PC-9 (cell line): ENCODE results near the gene LSR. TPM values are rescaled to one million over a fixed set of nuclear protein-coding genes. Genes with fewer than 3 reads are reported as not detected.

ENCODE experiments used
- Bru-seq: library from RNA; stranded (reverse); fragments of 400-500 nt; gene quantifications from one replicate; lab custom pipeline; 2021; lab: Mats Ljungman, UMichigan
- BruChase-seq, 2 experiments: library from RNA; stranded (reverse); fragments of 400-500 nt; gene quantifications; one replicate each; lab custom pipeline; 2021; lab: Mats Ljungman, UMichigan
- BruUV-seq: library from RNA; stranded (reverse); fragments of 400-500 nt; replicated peaks from 2 replicates; lab custom pipeline; 2021; lab: Mats Ljungman, UMichigan
- CTCF ChIA-PET: fragments of 300-600 bp; sonication (Branson Sonifier 250); formaldehyde crosslinking; loops from one replicate; lab custom pipeline; 2022; ENCODE audit warnings: antibody characterized with exemption; lab: Charles Lee
- POLR2A ChIA-PET: fragments of 300-600 bp; sonication (Branson Sonifier 250); formaldehyde crosslinking; loops from one replicate; lab custom pipeline; 2022; ENCODE audit warnings: antibody characterized with exemption; ENCODE audit not compliant: unreplicated experiment; lab: Charles Lee
- DNase-seq, 2 experiments: peaks; one replicate each; pipeline versions ENCODE4 v3.0.0 to v3.0.0-alpha.2; 2015 to 2022; ENCODE audit warnings: mixed read lengths in 1 of 2
- H2AFZ ChIP-seq: fragments of 200-600 bp; sonication (generic); 2 replicates; pipeline ENCODE4 v1.8.1; 2017; ENCODE audit warnings: antibody characterized with exemption
- H3F3A ChIP-seq: fragments of 200-600 bp; sonication (generic); 2 replicates; pipeline ENCODE4 v1.8.1; 2017; ENCODE audit warnings: antibody characterized with exemption, mild to moderate bottlenecking, low read depth; ENCODE audit not compliant: insufficient read depth
- H3K27ac ChIP-seq: fragments of 200-600 bp; sonication (generic); 2 replicates; pipeline ENCODE4 v1.6.1; 2016; ENCODE audit warnings: mixed run types
- H3K27me3 ChIP-seq: fragments of 200-600 bp; sonication (generic); 2 replicates; pipeline ENCODE4 v1.6.1; 2016; ENCODE audit warnings: low read depth, mixed run types; ENCODE audit not compliant: insufficient read depth
- H3K36me3 ChIP-seq: fragments of 200-600 bp; sonication (generic); 2 replicates; pipeline ENCODE4 v1.6.1; 2016; ENCODE audit warnings: low read depth, mixed run types
- H3K4me1 ChIP-seq: fragments of 200-600 bp; sonication (generic); replicated peaks from 2 replicates; pipeline ENCODE4 v1.6.1; 2016; ENCODE audit warnings: mixed run types; ENCODE audit not compliant: insufficient read depth
- H3K4me2 ChIP-seq: fragments of 200-600 bp; sonication (generic); 2 replicates; pipeline ENCODE4 v1.6.1; 2017; ENCODE audit warnings: mixed run types
- H3K4me3 ChIP-seq: fragments of 200-600 bp; sonication (generic); 2 replicates; pipeline ENCODE4 v1.6.1; 2016; ENCODE audit warnings: mixed run types
- H3K79me2 ChIP-seq: fragments of 200-600 bp; sonication (generic); 2 replicates; pipeline ENCODE4 v1.6.1; 2017; ENCODE audit warnings: low read depth, mixed run types
- H3K9me2 ChIP-seq: fragments of 200-600 bp; sonication (generic); 2 replicates; pipeline ENCODE4 v1.8.1; 2017; ENCODE audit warnings: mild to moderate bottlenecking; ENCODE audit not compliant: insufficient read depth
- H3K9me3 ChIP-seq: fragments of 200-600 bp; sonication (generic); 2 replicates; pipeline ENCODE4 v1.8.1; 2016; ENCODE audit warnings: low read depth; ENCODE audit not compliant: insufficient read depth
- H4K20me1 ChIP-seq: fragments of 200-600 bp; sonication (generic); 2 replicates; pipeline ENCODE4 v1.8.1; 2017; ENCODE audit not compliant: insufficient read depth
- EZH2 ChIP-seq: fragments of 200-600 bp; sonication (generic); IDR thresholded peaks from 2 replicates; pipeline ENCODE4 v1.8.0; 2017; ENCODE audit warnings: antibody characterized with exemption, low read depth
- intact Hi-C: fragments of 100-400 bp; cut with micrococcal nuclease; formaldehyde crosslinking; loops from one replicate; pipeline ENCODE4 v1.10.0; 2022; ENCODE audit not compliant: unreplicated experiment
- long read RNA-seq: library from polyadenylated mRNA; stranded (forward); transcript quantifications from one replicate; pipeline ENCODE4 v2.0.0, GENCODE V29; 2022
- total RNA-seq: library from RNA; stranded (reverse); gene quantifications from 2 replicates; pipeline ENCODE4 v1.2.3, GENCODE V29; 2021
- TF ChIP-seq, protein P1 (sequence below): fragments of 200-600 bp; sonication (generic); conservative IDR thresholded peaks from 2 replicates; pipeline ENCODE4 v1.6.1; 2017; ENCODE audit warnings: mixed run types, antibody characterized with exemption, mild to moderate bottlenecking, moderate library complexity

The LSR gene, protein sequence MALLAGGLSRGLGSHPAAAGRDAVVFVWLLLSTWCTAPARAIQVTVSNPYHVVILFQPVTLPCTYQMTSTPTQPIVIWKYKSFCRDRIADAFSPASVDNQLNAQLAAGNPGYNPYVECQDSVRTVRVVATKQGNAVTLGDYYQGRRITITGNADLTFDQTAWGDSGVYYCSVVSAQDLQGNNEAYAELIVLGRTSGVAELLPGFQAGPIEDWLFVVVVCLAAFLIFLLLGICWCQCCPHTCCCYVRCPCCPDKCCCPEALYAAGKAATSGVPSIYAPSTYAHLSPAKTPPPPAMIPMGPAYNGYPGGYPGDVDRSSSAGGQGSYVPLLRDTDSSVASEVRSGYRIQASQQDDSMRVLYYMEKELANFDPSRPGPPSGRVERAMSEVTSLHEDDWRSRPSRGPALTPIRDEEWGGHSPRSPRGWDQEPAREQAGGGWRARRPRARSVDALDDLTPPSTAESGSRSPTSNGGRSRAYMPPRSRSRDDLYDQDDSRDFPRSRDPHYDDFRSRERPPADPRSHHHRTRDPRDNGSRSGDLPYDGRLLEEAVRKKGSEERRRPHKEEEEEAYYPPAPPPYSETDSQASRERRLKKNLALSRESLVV
- total RNA-seq (131 and 145 TPM in 2 replicates), Bru-seq, nascent RNA (percentile 83 among the genes with signal in this experiment), BruChase-seq, experiment 1, labeled RNA remaining after a 2-hour chase (percentile 80 among the genes with signal in this experiment), BruChase-seq, experiment 2, labeled RNA remaining after a 6-hour chase (percentile 91 among the genes with signal in this experiment)
- long read RNA-seq, transcript LSR-212 (9 exons, 2,480 nt), result minor isoform, 17 of 379 reads
- long read RNA-seq, transcript LSR-214 (10 exons, 2,274 nt), result minor isoform, 18 of 379 reads
- long read RNA-seq, transcript LSR-203 (8 exons, 1,963 nt), result major isoform, 117 of 379 reads
- long read RNA-seq, transcript LSR-202 (9 exons, 2,105 nt), result minor isoform, 89 of 379 reads
- long read RNA-seq, partial matches to known transcripts, result 72 of 379 reads
- long read RNA-seq, other reads (novel, unspliced or antisense), result 61 of 379 reads

DNA sequence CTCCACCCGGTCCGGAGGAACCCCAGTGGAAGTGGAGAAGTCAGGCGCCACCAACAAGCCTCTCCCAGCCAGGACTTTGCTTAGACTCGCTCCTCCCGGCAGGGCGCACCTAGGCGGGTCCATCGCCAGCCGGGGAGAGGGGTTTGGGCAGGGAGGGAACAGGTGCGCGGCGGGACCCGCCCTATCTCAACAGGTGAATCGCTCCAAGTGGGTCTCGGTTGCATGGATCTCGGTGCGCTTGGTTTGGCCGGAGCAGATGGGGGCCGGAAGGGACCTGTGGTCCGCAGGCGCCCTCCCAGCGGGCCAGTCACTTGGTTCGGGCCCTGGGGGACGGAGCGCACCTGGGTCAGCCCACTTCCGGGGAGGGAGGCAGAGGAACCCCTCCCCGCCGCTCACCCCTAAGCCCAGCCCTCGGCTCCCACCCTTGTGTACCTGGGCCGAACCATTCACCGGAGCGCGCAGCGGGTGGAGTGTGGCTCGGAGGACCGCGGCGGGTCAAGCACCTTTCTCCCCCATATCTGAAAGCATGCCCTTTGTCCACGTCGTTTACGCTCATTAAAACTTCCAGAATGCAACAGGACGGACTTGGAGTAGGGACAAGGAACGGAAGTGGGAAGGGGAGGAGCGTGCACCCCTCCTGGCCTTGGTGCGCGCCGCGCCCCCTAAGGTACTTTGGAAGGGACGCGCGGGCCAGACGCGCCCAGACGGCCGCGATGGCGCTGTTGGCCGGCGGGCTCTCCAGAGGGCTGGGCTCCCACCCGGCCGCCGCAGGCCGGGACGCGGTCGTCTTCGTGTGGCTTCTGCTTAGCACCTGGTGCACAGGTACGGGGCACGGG, at the start of gene LSR:
Gene LSR (plus strand): TSS at position 693 of the 836 bp plus-strand sequence. CDS start 21 bp downstream, at position 714.
- Histone ChIP-seq H3K27me3 (no peaks in the 10 kb centered on the region), H3K9me3 (no peaks in the 10 kb centered on the region), H3K79me2 (peaks cover 44% of the 10 kb centered on the region), H2AFZ (peak within 1 kb of the TSS; percentile 55), H3K4me1 (peaks cover 27% of the 10 kb centered on the region), H3K36me3 (peaks cover 15% of the 10 kb centered on the region), H4K20me1 (peaks cover 15% of the 10 kb centered on the region), H3K27ac (peak within 1 kb of the TSS; percentile 95), H3K4me3 (peak within 1 kb of the TSS; percentile 89), H3K4me2 (peak within 1 kb of the TSS; percentile 94), H3F3A (peaks cover 24% of the 10 kb centered on the region), H3K9me2 (no peaks in the 10 kb centered on the region)
- DNase-seq, result peak; percentile 84 to 95
- no peak for TF ChIP-seq EZH2
- TF ChIP-seq, protein P1, sequence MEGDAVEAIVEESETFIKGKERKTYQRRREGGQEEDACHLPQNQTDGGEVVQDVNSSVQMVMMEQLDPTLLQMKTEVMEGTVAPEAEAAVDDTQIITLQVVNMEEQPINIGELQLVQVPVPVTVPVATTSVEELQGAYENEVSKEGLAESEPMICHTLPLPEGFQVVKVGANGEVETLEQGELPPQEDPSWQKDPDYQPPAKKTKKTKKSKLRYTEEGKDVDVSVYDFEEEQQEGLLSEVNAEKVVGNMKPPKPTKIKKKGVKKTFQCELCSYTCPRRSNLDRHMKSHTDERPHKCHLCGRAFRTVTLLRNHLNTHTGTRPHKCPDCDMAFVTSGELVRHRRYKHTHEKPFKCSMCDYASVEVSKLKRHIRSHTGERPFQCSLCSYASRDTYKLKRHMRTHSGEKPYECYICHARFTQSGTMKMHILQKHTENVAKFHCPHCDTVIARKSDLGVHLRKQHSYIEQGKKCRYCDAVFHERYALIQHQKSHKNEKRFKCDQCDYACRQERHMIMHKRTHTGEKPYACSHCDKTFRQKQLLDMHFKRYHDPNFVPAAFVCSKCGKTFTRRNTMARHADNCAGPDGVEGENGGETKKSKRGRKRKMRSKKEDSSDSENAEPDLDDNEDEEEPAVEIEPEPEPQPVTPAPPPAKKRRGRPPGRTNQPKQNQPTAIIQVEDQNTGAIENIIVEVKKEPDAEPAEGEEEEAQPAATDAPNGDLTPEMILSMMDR, result no peak
- ChIA-PET POLR2A (no interaction called here), CTCF (no interaction called here)
- no TSS peak for BruUV-seq
- intact Hi-C loops, result loop anchor here (1.0 to 5.0 kb wide), 7 partner anchors 20 to 468 kb away; partner anchors contain the start of gene USF2

DNA sequence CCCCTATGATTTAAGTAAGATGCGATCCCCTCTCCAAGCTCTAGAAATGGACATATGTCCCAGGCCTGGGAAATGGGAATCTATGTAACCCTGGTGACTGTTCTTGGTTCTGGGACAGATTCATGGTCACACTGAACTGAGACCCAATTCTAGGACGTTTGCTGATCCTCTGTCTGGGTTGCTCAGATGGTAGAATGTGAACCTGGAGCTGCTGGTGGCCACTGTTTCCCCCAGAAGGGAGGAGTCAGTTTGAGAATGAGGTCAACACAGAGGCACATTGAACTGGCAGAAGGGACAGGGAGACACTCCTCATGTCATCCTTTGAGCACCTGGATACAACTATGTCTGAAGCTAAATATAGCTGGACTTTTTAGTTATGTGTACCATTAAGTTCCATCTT, 49.3 kb upstream of the LSR start:
- H3K9me3 ChIP-seq, result no peaks in the 10 kb centered on the region; the same call in 1 of the 2 replicates
- no peaks in the 10 kb centered on the region for H3K79me2 ChIP-seq
- no peaks in the 10 kb centered on the region for H4K20me1 ChIP-seq
- no TSS peak for BruUV-seq
- H3K27ac ChIP-seq, result no peak overlapping the region
- POLR2A ChIA-PET, result no interaction called here
- intact Hi-C loops, result no loop called here
- H3K9me2 ChIP-seq, result no peaks in the 10 kb centered on the region
- no peak overlapping the region for H3K4me3 ChIP-seq
- H3K4me2 ChIP-seq, result no peak overlapping the region
- H3K27me3 ChIP-seq, result no peaks in the 10 kb centered on the region
- CTCF ChIA-PET, result no interaction called here
- H3K4me1 ChIP-seq, result no peaks in the 10 kb centered on the region
- no peaks in the 10 kb centered on the region for H3K36me3 ChIP-seq
- H2AFZ ChIP-seq, result no peak overlapping the region
- no peak for DNase-seq
- TF ChIP-seq EZH2, result no peak
- TF ChIP-seq, protein P1, result no peak
- H3F3A ChIP-seq, result peaks cover 12% of the 10 kb centered on the region; the same call in 1 of the 2 replicates
